GM12878 (cell line): ENCODE data around the gene CHMP1B. TPM values are rescaled to one million over a fixed set of nuclear protein-coding genes. Genes with fewer than 3 reads are reported as not detected.

ENCODE experiments used
- ATAC-seq: fragments of 200-7000 bp; cut with Tn5 transposase; 3 replicates; pipeline ENCODE4 v1.9.1; 2020; ENCODE audit warnings: mild to moderate bottlenecking, moderate library complexity
- BruUV-seq: library from RNA; stranded (reverse); fragments of 400-500 nt; replicated peaks from 2 replicates; lab custom pipeline; 2021; lab: Mats Ljungman, UMichigan
- CTCF ChIA-PET: fragments of 300-600 bp; sonication (Branson Sonifier 250); formaldehyde crosslinking; extraction: SDS; loops from one replicate; lab custom pipeline; 2021; ENCODE audit warnings: inconsistent platforms; lab: Yijun Ruan, JAX
- POLR2A ChIA-PET: fragments of 350-600 bp; formaldehyde crosslinking; extraction: SDS; loops from one replicate; lab custom pipeline; 2021; ENCODE audit warnings: inconsistent platforms; lab: Charles Lee
- RAD21 ChIA-PET: fragments of 300-600 bp; sonication (Branson Sonifier 250); formaldehyde crosslinking; loops from one replicate; lab custom pipeline; 2023; ENCODE audit warnings: antibody characterized with exemption; ENCODE audit not compliant: unreplicated experiment; lab: Charles Lee
- SMC1A ChIA-PET: fragments of 300-600 bp; sonication (Branson Sonifier 250); formaldehyde crosslinking; loops from one replicate; lab custom pipeline; 2023; ENCODE audit not compliant: unreplicated experiment, uncharacterized antibody; lab: Charles Lee
- DNase-seq: peaks from one replicate; pipeline ENCODE4 v3.0.0-alpha.2; 2011; ENCODE audit warnings: low read depth, low spot score
- FAIRE-seq: peaks from 3 replicates; lab custom pipeline; 2011; peaks lifted over from hg19 to GRCh38; lab: Jason Lieb, UNC
- H2AFZ ChIP-seq: 2 replicates; pipeline ENCODE4 v1.6.0; 2011; ENCODE audit warnings: low read depth, low read length, control low read depth; ENCODE audit not compliant: control insufficient read depth
- H3K27ac ChIP-seq: 2 replicates; pipeline ENCODE4 v1.5.1; 2011; ENCODE audit warnings: control low read depth; ENCODE audit not compliant: control insufficient read depth, insufficient read depth
- H3K27me3 ChIP-seq, 2 experiments: replicated peaks in 1 of 2; 2 replicates each; pipeline versions ENCODE4 v1.6.0 to v1.6.1; 2011; ENCODE audit warnings: low read length in 1 of 2; ENCODE audit not compliant: control insufficient read depth in 2 of 2, insufficient read depth in 2 of 2
- H3K36me3 ChIP-seq, 2 experiments: 2 replicates each; pipeline ENCODE4 v1.5.1; 2011; ENCODE audit warnings: low read length in 1 of 2; ENCODE audit not compliant: control insufficient read depth in 2 of 2, insufficient read depth in 2 of 2
- H3K4me1 ChIP-seq: 2 replicates; pipeline ENCODE4 v1.6.1; 2011; ENCODE audit warnings: mild to moderate bottlenecking, low read length, moderate library complexity, mixed read lengths; ENCODE audit not compliant: control insufficient read depth, insufficient read depth
- H3K4me2 ChIP-seq: 2 replicates; pipeline ENCODE4 v1.6.0; 2011; ENCODE audit warnings: control low read depth; ENCODE audit not compliant: control insufficient read depth, insufficient read depth
- H3K4me3 ChIP-seq: fragments of 200-600 bp; sonication (generic); 2 replicates; pipeline ENCODE4 v1.5.1; 2016
- H3K79me2 ChIP-seq: 2 replicates; pipeline ENCODE4 v1.6.0; 2011; ENCODE audit warnings: low read length; ENCODE audit not compliant: control insufficient read depth, insufficient read depth
- H3K9ac ChIP-seq: 2 replicates; pipeline ENCODE4 v1.8.0; 2011; ENCODE audit warnings: low read length, control low read depth, mixed read lengths; ENCODE audit not compliant: control insufficient read depth, insufficient read depth
- H3K9me3 ChIP-seq: replicated peaks from 3 replicates; pipeline ENCODE4 v1.5.1; 2011; ENCODE audit warnings: mild to moderate bottlenecking, low read length; ENCODE audit not compliant: control insufficient read depth, insufficient read depth
- H4K20me1 ChIP-seq: 2 replicates; pipeline ENCODE4 v1.6.0; 2011; ENCODE audit not compliant: control insufficient read depth, insufficient read depth
- ATF2 ChIP-seq: IDR thresholded peaks from 2 replicates; pipeline ENCODE4 v1.6.1; 2012; ENCODE audit warnings: low read length, inconsistent platforms
- CHD1 ChIP-seq: IDR thresholded peaks from 2 replicates; pipeline ENCODE4 v1.6.1; 2012; ENCODE audit warnings: low read depth, low read length, improper control_type of control experiment
- CHD2 ChIP-seq: IDR thresholded peaks from 2 replicates; pipeline ENCODE4 v1.6.1; 2011; ENCODE audit warnings: low read depth, low read length, improper control_type of control experiment, borderline replicate concordance
- CHD4 ChIP-seq: fragments of 200-600 bp; sonication (generic); IDR thresholded peaks from 2 replicates; pipeline ENCODE4 v1.6.1; 2016; ENCODE audit warnings: mild to moderate bottlenecking
- E2F4 ChIP-seq: IDR thresholded peaks from 2 replicates; pipeline ENCODE4 v1.6.1; 2012; ENCODE audit warnings: low read depth, low read length, improper control_type of control experiment
- E4F1 ChIP-seq: fragments of 450-650 bp; IDR thresholded peaks from 2 replicates; pipeline ENCODE4 v1.6.1; 2018; ENCODE audit warnings: borderline replicate concordance, mild to moderate bottlenecking; ENCODE audit not compliant: partially characterized antibody
- EED ChIP-seq: sonication (generic); IDR thresholded peaks from 2 replicates; pipeline ENCODE4 v1.6.1; 2016; ENCODE audit warnings: antibody characterized with exemption, low read depth
- EGR1 ChIP-seq, 2 experiments: IDR thresholded peaks; 1 replicate in 1 of 2; 2 replicates in 1 of 2; pipeline ENCODE4 v1.6.1; 2011 to 2012; ENCODE audit warnings: low read depth in 2 of 2, low read length in 2 of 2, borderline replicate concordance in 1 of 2, mild to moderate bottlenecking in 1 of 2, moderate library complexity in 1 of 2
- ESRRA ChIP-seq: IDR thresholded peaks from 2 replicates; pipeline ENCODE4 v1.6.1; 2012; ENCODE audit warnings: mild to moderate bottlenecking, low read length, improper control_type of control experiment
- GABPA ChIP-seq: IDR thresholded peaks from 2 replicates; pipeline ENCODE4 v1.6.1; 2014; ENCODE audit warnings: antibody characterized with exemption, low read depth, mild to moderate bottlenecking, inconsistent platforms
- JUND ChIP-seq: IDR thresholded peaks from 2 replicates; pipeline ENCODE4 v1.6.1; 2012; ENCODE audit warnings: low read depth, mild to moderate bottlenecking, low read length, improper control_type of control experiment, moderate library complexity
- MEF2A ChIP-seq: IDR thresholded peaks from 2 replicates; pipeline ENCODE4 v1.6.1; 2011; ENCODE audit warnings: low read depth, mild to moderate bottlenecking, low read length, moderate library complexity; ENCODE audit not compliant: insufficient read depth
- MTA3 ChIP-seq: IDR thresholded peaks from 2 replicates; pipeline ENCODE4 v1.6.1; 2012; ENCODE audit warnings: low read length, inconsistent platforms, borderline replicate concordance
- NBN ChIP-seq: fragments of 450-650 bp; IDR thresholded peaks from 2 replicates; pipeline ENCODE4 v1.6.1; 2016
- NFYB ChIP-seq: IDR thresholded peaks from 2 replicates; pipeline ENCODE4 v1.6.1; 2011; ENCODE audit warnings: low read depth, mild to moderate bottlenecking, low read length, improper control_type of control experiment, moderate library complexity; ENCODE audit not compliant: insufficient read depth
- NR2F1 ChIP-seq: fragments of 450-650 bp; conservative IDR thresholded peaks from 2 replicates; pipeline ENCODE4 v1.6.1; 2017; ENCODE audit warnings: mild to moderate bottlenecking
- TAF1 ChIP-seq: IDR thresholded peaks from 2 replicates; pipeline ENCODE4 v1.6.1; 2011; ENCODE audit warnings: mild to moderate bottlenecking, low read depth, low read length, borderline replicate concordance
- TARDBP ChIP-seq: IDR thresholded peaks from 2 replicates; pipeline ENCODE4 v1.6.1; 2016; ENCODE audit warnings: borderline replicate concordance
- USF2 ChIP-seq: IDR thresholded peaks from 2 replicates; pipeline ENCODE4 v1.6.1; 2011; ENCODE audit warnings: low read depth, low read length, improper control_type of control experiment, borderline replicate concordance
- ZNF384 ChIP-seq: IDR thresholded peaks from 2 replicates; pipeline ENCODE4 v1.6.1; 2012; ENCODE audit warnings: low read depth, mild to moderate bottlenecking, low read length, improper control_type of control experiment, borderline replicate concordance
- WGBS: methylation state at CpG from one replicate; pipeline ENCODE4 v1.1.6; 2016; ENCODE audit warnings: low lambda C conversion rate; ENCODE audit not compliant: insufficient replicate concordance, insufficient coverage; ENCODE audit errors: missing lambda C conversion rate; 5-methylcytosine and 5-hydroxymethylcytosine counted together
- in situ Hi-C: fragments of 300-500 bp; cut with MboI; formaldehyde crosslinking; loops from 9 replicates; pipeline ENCODE4 v1.14.3; 2018; ENCODE audit warnings: mixed read lengths
- intact Hi-C: fragments of 100-400 bp; cut with micrococcal nuclease; formaldehyde crosslinking; loops from one replicate; pipeline ENCODE4 v1.14.2; 2022; ENCODE audit not compliant: unreplicated experiment
- polyA plus RNA-seq, 11 experiments: library from polyadenylated mRNA; depleted of rRNA in 4 of 11; unstranded in 6 of 11; stranded (reverse) in 5 of 11; fragments of >200 nt; fragmentation: Nextera tagmentation in 4 of 11; fragmentation: Illumina TruSeq in 1 of 11; extraction: Ambion mirVana in 4 of 11; extraction: Trizol in 1 of 11; gene quantifications; 1 replicate in 1 of 11; 2 replicates in 10 of 11; pipeline versions ENCODE4 v1.2.1 to v1.2.3, GENCODE V29; 2011 to 2016; ENCODE audit warnings: inconsistent platforms in 2 of 11, missing spikeins in 2 of 11, low read depth in 1 of 11
- total RNA-seq, 4 experiments: library from RNA; depleted of rRNA in 3 of 4; stranded (reverse); fragments of >200 nt in 3 of 4; fragmentation: Illumina TruSeq in 1 of 4; extraction: Trizol in 1 of 4; gene quantifications; 2 replicates each; pipeline versions ENCODE4 v1.2.1 to v1.2.3, GENCODE V29; 2013 to 2021

The CHMP1B gene
- total and polyA plus RNA-seq, 10 of the 15 experiments (the other 5 are each of a cell fraction or from before 2014, with no cell fraction given): 8.5 to 24.0 (median 18.6) TPM

- ATAC-seq: peak; percentile 97
- RAD21 ChIA-PET: no interaction called here
- no peak overlapping the region; the same call in 1 of the 2 replicates for H3K27ac ChIP-seq
- TF ChIP-seq NR2F1 (no peak), MEF2A (no peak), CHD2 (0 out of 2 replicates have a peak, but pooled peaks have one; percentile 31), TAF1 (no peak), ATF2 (0 out of 2 replicates have a peak, but pooled peaks have one; percentile 38), TARDBP (no peak), CHD4 (no peak), GABPA (peak; percentile 33; the same call in 1 of the 2 replicates), EED (no peak), ESRRA (no peak), E2F4 (no peak), NFYB (no peak), EGR1 (IDR thresholded peaks at IDR 0.05; ENCODE audit: borderline replicate concordance in 1 of 2, low read depth in 2 of 2, low read length in 2 of 2) (no peak), ZNF384 (0 out of 2 replicates have a peak, but pooled peaks have one; percentile 60), USF2 (no peak), MTA3 (no peak), E4F1 (no peak), JUND (peak; percentile 40; the same call in 1 of the 2 replicates), CHD1 (no peak), NBN (no peak)
Measured at GRCh38 chr18:11883153-11883552, 31.9 kb downstream of the CHMP1B start.

More at GRCh38 chr18:11883153-11883552, 31.9 kb downstream of the CHMP1B start:
- Histone ChIP-seq H3K4me1 (peaks cover 19% of the 10 kb centered on the region), H2AFZ (no peak overlapping the region), H3K9ac (no peak overlapping the region), H3K4me2 (peak overlapping the region; percentile 17; the same call in 1 of the 2 replicates), H3K9me3 (no peaks in the 10 kb centered on the region), H3K36me3 (peaks cover 6 to 9% of the 10 kb centered on the region in 2 experiments; a peak in 2 of 4 replicates), H4K20me1 (no peaks in the 10 kb centered on the region), H3K79me2 (no peaks in the 10 kb centered on the region), H3K27me3 (no peaks in the 10 kb centered on the region), H3K4me3 (no peak overlapping the region)
- 75% methylated on average over 1 of the region's 1 CpG for WGBS
- no TSS peak for BruUV-seq
- ChIA-PET POLR2A (no interaction called here), CTCF (no interaction called here), SMC1A (interaction anchor here (1.0 kb wide), 1 partner anchor 23 kb away, joined by 4 read pairs; no protein-coding TSS in a partner anchor)
- FAIRE-seq (peak; percentile 71), DNase-seq (peak; percentile 38)
- in situ Hi-C loops: no loop called here
- intact Hi-C loops: no loop called here
